ENCODE measurements around the gene GRIP1. TPM values are rescaled to one million over a fixed set of nuclear protein-coding genes. Genes with fewer than 3 reads are reported as not detected.

GRIP1 gene
- total RNA-seq, 1 experiment from 2014 or later, result 0.23 TPM

DNA sequence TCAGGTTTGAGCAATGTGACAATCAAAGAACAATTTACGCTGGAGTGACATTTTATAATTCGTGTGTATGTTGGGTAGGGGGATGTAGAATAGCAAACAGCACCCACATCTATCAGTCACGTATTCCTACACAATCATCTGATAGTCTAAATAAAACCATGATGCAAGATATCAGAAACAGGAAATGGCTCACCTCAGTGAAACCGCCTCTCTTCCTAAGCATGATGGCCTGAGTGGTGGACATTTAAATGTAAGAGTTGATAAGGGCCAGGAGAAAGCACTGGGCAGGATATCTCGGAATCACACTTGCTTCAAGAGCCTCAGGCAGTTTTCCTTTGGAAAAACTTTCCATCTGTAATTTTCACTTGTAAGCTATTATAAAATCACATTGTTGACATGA, 128.2 kb downstream of the GRIP1 start:
- BruUV-seq (replicated peaks), result no TSS peak
- no peaks in the 10 kb centered on the region for H3K9me3 ChIP-seq
- no peak overlapping the region for H3K27ac Mint-ChIP-seq (ENCODE audit: unreplicated experiment)

DNA sequence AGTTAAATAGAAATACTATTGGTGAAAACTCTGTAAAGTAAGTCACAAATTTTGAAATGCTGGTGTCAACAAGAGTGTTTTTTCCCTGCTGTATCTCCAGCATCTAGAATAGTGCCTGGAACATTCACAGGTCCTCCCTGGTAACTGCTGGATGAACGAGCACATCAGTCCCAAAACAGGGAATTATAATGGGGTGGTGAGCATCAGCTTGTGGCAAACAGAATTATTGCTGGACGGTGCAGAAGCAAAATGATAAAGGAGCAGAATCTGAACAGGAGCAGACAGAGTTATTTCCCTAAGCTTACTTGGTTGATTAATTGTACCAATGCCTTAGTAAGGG, 129.9 kb downstream of the GRIP1 start:
- H3K4me1 ChIP-seq, result no peaks in the 10 kb centered on the region
- TF ChIP-seq, protein P1, sequence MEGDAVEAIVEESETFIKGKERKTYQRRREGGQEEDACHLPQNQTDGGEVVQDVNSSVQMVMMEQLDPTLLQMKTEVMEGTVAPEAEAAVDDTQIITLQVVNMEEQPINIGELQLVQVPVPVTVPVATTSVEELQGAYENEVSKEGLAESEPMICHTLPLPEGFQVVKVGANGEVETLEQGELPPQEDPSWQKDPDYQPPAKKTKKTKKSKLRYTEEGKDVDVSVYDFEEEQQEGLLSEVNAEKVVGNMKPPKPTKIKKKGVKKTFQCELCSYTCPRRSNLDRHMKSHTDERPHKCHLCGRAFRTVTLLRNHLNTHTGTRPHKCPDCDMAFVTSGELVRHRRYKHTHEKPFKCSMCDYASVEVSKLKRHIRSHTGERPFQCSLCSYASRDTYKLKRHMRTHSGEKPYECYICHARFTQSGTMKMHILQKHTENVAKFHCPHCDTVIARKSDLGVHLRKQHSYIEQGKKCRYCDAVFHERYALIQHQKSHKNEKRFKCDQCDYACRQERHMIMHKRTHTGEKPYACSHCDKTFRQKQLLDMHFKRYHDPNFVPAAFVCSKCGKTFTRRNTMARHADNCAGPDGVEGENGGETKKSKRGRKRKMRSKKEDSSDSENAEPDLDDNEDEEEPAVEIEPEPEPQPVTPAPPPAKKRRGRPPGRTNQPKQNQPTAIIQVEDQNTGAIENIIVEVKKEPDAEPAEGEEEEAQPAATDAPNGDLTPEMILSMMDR (IDR thresholded peaks at IDR 0.05; ENCODE audit: insufficient read depth in 1 of 2, low read depth in 1 of 2, low read length in 1 of 2, severe bottlenecking in 1 of 2, unreplicated experiment in 1 of 2), result no peak
- Mint-ChIP-seq H3K36me3 (ENCODE audit: insufficient read depth, unreplicated experiment) (no peaks in the 10 kb centered on the region), H3K27ac (ENCODE audit: unreplicated experiment) (no peak overlapping the region), H3K4me3 (ENCODE audit: unreplicated experiment) (no peak overlapping the region), H3K9me3 (ENCODE audit: unreplicated experiment) (no peaks in the 10 kb centered on the region), H3K27me3 (ENCODE audit: insufficient read depth, unreplicated experiment) (no peaks in the 10 kb centered on the region), H3K4me1 (ENCODE audit: low read depth, unreplicated experiment) (no peaks in the 10 kb centered on the region)
- intact Hi-C loops (cut with micrococcal nuclease; ENCODE audit: unreplicated experiment), result no loop called here
- POLR2A ChIA-PET, result no interaction called here
- CTCF ChIA-PET, result interaction anchor here (0.6 to 0.7 kb wide), 2 partner anchors 8 to 14 kb away, joined by 3 to 4 read pairs; no protein-coding TSS in a partner anchor
- H3K9me3 ChIP-seq, result no peaks in the 10 kb centered on the region
- no TSS peak for BruUV-seq (replicated peaks)
- H3K36me3 ChIP-seq (ENCODE audit: control insufficient read depth, insufficient read depth, low read length), result no peaks in the 10 kb centered on the region
- H3K4me3 ChIP-seq (ENCODE audit: low read depth, low read length), result no peak overlapping the region
- no peak for DNase-seq
- H3K27me3 ChIP-seq (replicated peaks; ENCODE audit: control insufficient read depth, insufficient read depth, low read length), result no peaks in the 10 kb centered on the region

More for the DNA sequence above, 128.2 kb downstream of the GRIP1 start:
- H3K4me1 ChIP-seq, result no peaks in the 10 kb centered on the region
- peaks cover 1% of the 10 kb centered on the region for H3K27me3 Mint-ChIP-seq (ENCODE audit: insufficient read depth, unreplicated experiment)
- H3K4me3 Mint-ChIP-seq (ENCODE audit: unreplicated experiment), result no peak overlapping the region
- no peak for DNase-seq
- intact Hi-C loops (cut with micrococcal nuclease; ENCODE audit: unreplicated experiment), result no loop called here
- no peaks in the 10 kb centered on the region for H3K36me3 Mint-ChIP-seq (ENCODE audit: insufficient read depth, unreplicated experiment)
- no peaks in the 10 kb centered on the region for H3K27me3 ChIP-seq (replicated peaks; ENCODE audit: control insufficient read depth, insufficient read depth, low read length)
- H3K4me3 ChIP-seq (ENCODE audit: low read depth, low read length), result no peak overlapping the region
- no peaks in the 10 kb centered on the region for H3K4me1 Mint-ChIP-seq (ENCODE audit: low read depth, unreplicated experiment)
- no peaks in the 10 kb centered on the region for H3K9me3 Mint-ChIP-seq (ENCODE audit: unreplicated experiment)
- H3K36me3 ChIP-seq (ENCODE audit: control insufficient read depth, insufficient read depth, low read length), result no peaks in the 10 kb centered on the region
- TF ChIP-seq, protein P1 (IDR thresholded peaks at IDR 0.05; ENCODE audit: insufficient read depth in 1 of 2, low read depth in 1 of 2, low read length in 1 of 2, severe bottlenecking in 1 of 2, unreplicated experiment in 1 of 2), result no peak
- ChIA-PET CTCF (no interaction called here), POLR2A (no interaction called here)

DNA sequence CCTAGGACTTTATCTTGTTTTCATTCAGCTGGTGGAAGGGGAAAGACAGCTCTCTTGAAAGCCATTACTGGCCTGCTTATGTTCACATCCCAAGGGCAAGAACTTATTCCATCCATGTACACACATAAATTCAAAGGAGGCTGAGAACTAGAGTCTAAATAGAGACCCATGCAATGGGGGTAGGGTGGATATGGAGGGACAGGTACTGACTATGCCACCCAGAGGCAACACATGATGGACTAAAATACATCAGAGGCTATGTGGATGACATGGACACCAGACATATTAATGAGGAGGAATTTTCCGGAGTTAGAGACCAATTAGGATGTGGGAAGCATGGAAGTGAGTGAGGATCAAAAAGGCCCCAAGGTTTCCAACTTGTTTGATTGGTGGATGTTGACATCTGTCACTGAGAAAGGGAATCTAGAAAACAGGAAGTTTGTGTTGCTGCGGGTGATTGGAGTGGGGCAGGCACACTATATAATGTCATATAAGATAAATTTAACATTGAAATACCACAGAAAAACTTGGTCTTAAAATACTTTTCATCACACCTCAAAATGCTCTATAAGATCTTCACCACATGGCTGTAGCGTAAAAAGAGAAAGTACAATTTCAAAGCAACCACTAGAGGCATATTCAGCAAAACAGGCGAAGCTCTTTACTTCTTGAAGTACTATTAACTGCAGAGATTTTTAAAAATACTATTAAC, 130.4 kb downstream of the GRIP1 start:
- no peaks in the 10 kb centered on the region for H3K36me3 Mint-ChIP-seq (ENCODE audit: insufficient read depth, unreplicated experiment)
- Histone ChIP-seq H3K36me3 (ENCODE audit: control insufficient read depth, insufficient read depth, low read length) (no peaks in the 10 kb centered on the region), H3K9me3 (no peaks in the 10 kb centered on the region), H3K4me3 (ENCODE audit: low read depth, low read length) (no peak overlapping the region), H3K4me1 (no peaks in the 10 kb centered on the region), H3K27me3 (replicated peaks; ENCODE audit: control insufficient read depth, insufficient read depth, low read length) (no peaks in the 10 kb centered on the region)
- ChIA-PET CTCF (interaction anchor here (0.6 to 0.7 kb wide), 2 partner anchors 7 to 14 kb away, joined by 3 to 4 read pairs; no protein-coding TSS in a partner anchor), POLR2A (no interaction called here)
- no peaks in the 10 kb centered on the region for H3K27me3 Mint-ChIP-seq (ENCODE audit: insufficient read depth, unreplicated experiment)
- H3K4me3 Mint-ChIP-seq (ENCODE audit: unreplicated experiment), result no peak overlapping the region
- no peak overlapping the region for H3K27ac Mint-ChIP-seq (ENCODE audit: unreplicated experiment)
- H3K9me3 Mint-ChIP-seq (ENCODE audit: unreplicated experiment), result no peaks in the 10 kb centered on the region
- TF ChIP-seq, protein P1 (IDR thresholded peaks at IDR 0.05; ENCODE audit: insufficient read depth in 1 of 2, low read depth in 1 of 2, low read length in 1 of 2, severe bottlenecking in 1 of 2, unreplicated experiment in 1 of 2), result peak; percentile 26 to 37
- H3K4me1 Mint-ChIP-seq (ENCODE audit: low read depth, unreplicated experiment), result no peaks in the 10 kb centered on the region
- no peak for DNase-seq
- BruUV-seq (replicated peaks), result no TSS peak
- intact Hi-C loops (cut with micrococcal nuclease; ENCODE audit: unreplicated experiment), result no loop called here
